Endothelial cell of umbilical vein (primary cell): ENCODE results near the gene RIMKLB. TPM values are rescaled to one million over a fixed set of nuclear protein-coding genes. Genes with fewer than 3 reads are reported as not detected.

Experiments
- BruUV-seq: library from RNA; stranded (reverse); fragments of 400-500 nt; replicated peaks from 2 replicates; lab custom pipeline; 2021; lab: Mats Ljungman, UMichigan
- CTCF ChIA-PET: fragments of 300-600, 350-600 bp; sonication (Branson Sonifier 250); formaldehyde crosslinking; loops from one replicate; lab custom pipeline; 2021; ENCODE audit warnings: antibody characterized with exemption, inconsistent platforms; lab: Charles Lee
- POLR2A ChIA-PET: fragments of 300-600, 350-600 bp; sonication (Branson Sonifier 250); formaldehyde crosslinking; loops from one replicate; lab custom pipeline; 2021; ENCODE audit warnings: antibody characterized with exemption, inconsistent platforms; lab: Charles Lee
- DNase-seq: peaks from one replicate; pipeline ENCODE4 v3.0.0-alpha.2; 2011; ENCODE audit warnings: low read depth, low spot score
- FAIRE-seq: peaks from 2 replicates; lab custom pipeline; 2011; peaks lifted over from hg19 to GRCh38; lab: Jason Lieb, UNC
- H2AFZ ChIP-seq: 2 replicates; pipeline ENCODE4 v1.6.0; 2012; ENCODE audit warnings: low read depth, low read length, control low read depth, inconsistent platforms
- H3K27ac ChIP-seq: 2 replicates; pipeline ENCODE4 v1.5.1; 2011; ENCODE audit warnings: low read depth, mild to moderate bottlenecking, control low read depth, low read length, moderate library complexity; ENCODE audit not compliant: insufficient read depth
- H3K27me3 ChIP-seq, 2 experiments: 2 replicates each; pipeline versions ENCODE4 v1.6.0 to v1.6.1; 2011; ENCODE audit warnings: low read length in 2 of 2, mixed read lengths in 1 of 2; ENCODE audit not compliant: control insufficient read depth in 2 of 2, insufficient read depth in 2 of 2
- H3K36me3 ChIP-seq, 2 experiments: 2 replicates in 1 of 2; 3 replicates in 1 of 2; pipeline ENCODE4 v1.5.1; 2011; ENCODE audit warnings: low read length in 2 of 2, mild to moderate bottlenecking in 1 of 2, moderate library complexity in 1 of 2; ENCODE audit not compliant: control insufficient read depth in 2 of 2, insufficient read depth in 2 of 2; ENCODE audit errors: extremely low read depth in 1 of 2
- H3K4me1 ChIP-seq: 3 replicates; pipeline ENCODE4 v1.5.1; 2011; ENCODE audit warnings: mild to moderate bottlenecking, low read length; ENCODE audit not compliant: control insufficient read depth, insufficient read depth; ENCODE audit errors: extremely low read depth
- H3K4me2 ChIP-seq: 2 replicates; pipeline ENCODE4 v1.6.1; 2011; ENCODE audit warnings: low read length, control low read depth, mixed read lengths; ENCODE audit not compliant: insufficient read depth
- H3K4me3 ChIP-seq, 3 experiments: fragments of 200-600 bp in 1 of 3; sonication (generic), shearing (Covaris generic) in 1 of 3; replicated peaks in 1 of 3; 2 replicates each; pipeline ENCODE4 v1.5.1; 2011 to 2016; ENCODE audit warnings: control low read depth in 3 of 3, low read length in 3 of 3, mild to moderate bottlenecking in 2 of 3, inconsistent platforms in 1 of 3, low read depth in 1 of 3, moderate library complexity in 1 of 3; ENCODE audit not compliant: insufficient read depth in 1 of 3
- H3K79me2 ChIP-seq: 2 replicates; pipeline ENCODE4 v1.6.0; 2012; ENCODE audit warnings: low read length, inconsistent platforms; ENCODE audit not compliant: control insufficient read depth, insufficient read depth
- H3K9ac ChIP-seq: replicated peaks from 2 replicates; pipeline ENCODE3; 2011; ENCODE audit warnings: low read length, control low read depth; ENCODE audit not compliant: insufficient read depth; ENCODE audit errors: extremely low read depth
- H3K9me1 ChIP-seq: replicated peaks from 3 replicates; pipeline ENCODE4 v1.6.0; 2011; ENCODE audit warnings: mild to moderate bottlenecking, low read length; ENCODE audit not compliant: control insufficient read depth, insufficient read depth; ENCODE audit errors: extremely low read depth
- H3K9me3 ChIP-seq: replicated peaks from 2 replicates; pipeline ENCODE4 v1.5.1; 2012; ENCODE audit warnings: low read length, inconsistent platforms; ENCODE audit not compliant: control insufficient read depth, insufficient read depth
- H4K20me1 ChIP-seq: replicated peaks from 2 replicates; pipeline ENCODE3; 2011; ENCODE audit warnings: mild to moderate bottlenecking, low read length; ENCODE audit not compliant: control insufficient read depth, insufficient read depth; ENCODE audit errors: extremely low read depth
- EZH2 ChIP-seq: IDR thresholded peaks from 2 replicates; pipeline ENCODE4 v1.6.1; 2012; ENCODE audit warnings: borderline replicate concordance, low read depth, mild to moderate bottlenecking, moderate library complexity, low read length, inconsistent platforms; ENCODE audit not compliant: severe bottlenecking
- FOS ChIP-seq: IDR thresholded peaks from 2 replicates; pipeline ENCODE4 v1.6.1; 2011; ENCODE audit warnings: mild to moderate bottlenecking, low read length, moderate library complexity, borderline replicate concordance; ENCODE audit not compliant: insufficient read depth
- GATA2 ChIP-seq: IDR thresholded peaks from 2 replicates; pipeline ENCODE4 v1.7.0; 2011; ENCODE audit warnings: low read depth, mild to moderate bottlenecking, moderate library complexity, mixed read lengths, low read length; ENCODE audit not compliant: insufficient read length, insufficient read depth
- JUN ChIP-seq: IDR thresholded peaks from 2 replicates; pipeline ENCODE4 v1.6.1; 2011; ENCODE audit warnings: borderline replicate concordance, low read depth; ENCODE audit not compliant: insufficient read length, insufficient read depth
- MYC ChIP-seq: IDR thresholded peaks from one replicate; pipeline ENCODE4 v1.6.1; 2011; ENCODE audit warnings: mild to moderate bottlenecking, low read depth, low read length
- POLR2A ChIP-seq: IDR thresholded peaks from 2 replicates; pipeline ENCODE4 v1.6.1; 2012; ENCODE audit warnings: low read depth, mild to moderate bottlenecking, control low read depth, low read length
- POLR2AphosphoS5 ChIP-seq: IDR thresholded peaks from 2 replicates; pipeline ENCODE4 v1.6.1; 2012; ENCODE audit warnings: low read depth, mild to moderate bottlenecking, control low read depth, low read length, moderate library complexity; ENCODE audit not compliant: insufficient read depth
- dilution Hi-C: fragments of 300-500 bp; cut with MboI; formaldehyde crosslinking; loops from one replicate; pipeline ENCODE4 v1.15.0; 2019; ENCODE audit warnings: low sequenced_read_pairs; ENCODE audit not compliant: extremely low pct_ligation_motif_present
- intact Hi-C: fragments of 100-400 bp; cut with micrococcal nuclease; formaldehyde crosslinking; loops from one replicate; pipeline ENCODE4 v1.10.0; 2022
- polyA plus RNA-seq, 4 experiments: library from polyadenylated mRNA; depleted of rRNA in 3 of 4; stranded (reverse) in 3 of 4; unstranded in 1 of 4; fragments of >200 nt; gene quantifications; 2 replicates each; pipeline versions ENCODE4 v1.2.1 to v1.2.3, GENCODE V29; 2011 to 2012; ENCODE audit warnings: missing spikeins in 1 of 4
- total RNA-seq: library from RNA; stranded (reverse); gene quantifications from 2 replicates; pipeline ENCODE4 v1.2.3, GENCODE V29; 2021
- TF ChIP-seq, protein P1 (sequence below), 2 donors: IDR thresholded peaks; 1 replicate in 1 of 2; 2 replicates in 1 of 2; pipeline ENCODE4 v1.5.1; 2011; ENCODE audit warnings: low read length in 2 of 2, mild to moderate bottlenecking in 2 of 2, moderate library complexity in 2 of 2, control low read depth in 1 of 2, inconsistent platforms in 1 of 2, low read depth in 1 of 2; ENCODE audit not compliant: insufficient read depth in 1 of 2; ENCODE audit errors: extremely low read depth in 1 of 2
- TF ChIP-seq, protein P2 (sequence below): IDR thresholded peaks from 2 replicates; pipeline ENCODE4 v1.6.1; 2011; ENCODE audit not compliant: insufficient read depth, insufficient read length

The RIMKLB gene
- total and polyA plus RNA-seq, 2 donors (not counting 3 experiments of a cell fraction or from before 2014, with no cell fraction given): 35.5 to 64.3 TPM

DNA sequence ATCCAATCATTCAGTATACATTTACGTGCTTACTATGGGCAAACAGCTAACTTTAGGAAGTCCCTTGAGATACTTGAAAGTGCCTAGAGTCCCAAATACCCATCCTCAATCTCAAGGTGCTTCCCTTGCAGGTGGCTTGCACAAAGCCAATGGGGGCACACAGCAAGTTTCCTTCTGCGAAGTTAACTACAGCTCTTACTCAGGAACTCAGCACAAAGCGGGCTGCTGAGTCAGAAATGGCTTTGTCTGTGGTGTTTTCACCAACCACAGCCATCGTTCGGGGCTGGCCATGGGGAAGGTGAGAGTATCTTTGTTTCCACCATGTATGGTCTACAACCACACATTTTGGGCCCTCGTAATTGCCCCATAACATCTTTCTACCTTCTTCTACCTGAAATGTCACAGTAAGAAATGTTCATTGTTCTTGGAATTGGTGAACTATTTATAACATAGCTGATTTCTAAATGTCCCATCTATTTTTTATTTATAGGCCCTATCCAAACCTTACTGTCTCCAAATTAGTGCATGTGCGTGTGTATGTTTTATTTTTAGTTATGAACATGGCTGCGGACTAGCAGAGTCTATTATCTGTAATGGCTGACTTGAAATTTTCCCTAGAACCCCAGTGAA, 49.1 kb upstream of the RIMKLB start:
- intact Hi-C loops: no loop called here
- Histone ChIP-seq H3K79me2 (no peaks in the 10 kb centered on the region), H2AFZ (no peak overlapping the region), H3K9ac (no peak overlapping the region), H3K4me1 (no peaks in the 10 kb centered on the region), H3K9me1 (no peaks in the 10 kb centered on the region), H3K27me3 (peaks cover 0 to 10% of the 10 kb centered on the region in 2 experiments), H4K20me1 (no peaks in the 10 kb centered on the region), H3K9me3 (no peaks in the 10 kb centered on the region), H3K36me3 (no peaks in the 10 kb centered on the region), H3K4me2 (no peak overlapping the region), H3K4me3 (no peak overlapping the region), H3K27ac (no peak overlapping the region)
- no peak for DNase-seq
- no TSS peak for BruUV-seq
- ChIA-PET POLR2A (no interaction called here), CTCF (interaction anchor here (1.0 to 3.0 kb wide), 6 partner anchors 9 to 390 kb away, joined by 3 to 33 read pairs (median 4); no protein-coding TSS in a partner anchor)
- TF ChIP-seq POLR2A (no peak), POLR2AphosphoS5 (no peak), FOS (no peak), EZH2 (no peak), JUN (no peak), MYC (no peak), GATA2 (no peak)
- TF ChIP-seq, protein P1, sequence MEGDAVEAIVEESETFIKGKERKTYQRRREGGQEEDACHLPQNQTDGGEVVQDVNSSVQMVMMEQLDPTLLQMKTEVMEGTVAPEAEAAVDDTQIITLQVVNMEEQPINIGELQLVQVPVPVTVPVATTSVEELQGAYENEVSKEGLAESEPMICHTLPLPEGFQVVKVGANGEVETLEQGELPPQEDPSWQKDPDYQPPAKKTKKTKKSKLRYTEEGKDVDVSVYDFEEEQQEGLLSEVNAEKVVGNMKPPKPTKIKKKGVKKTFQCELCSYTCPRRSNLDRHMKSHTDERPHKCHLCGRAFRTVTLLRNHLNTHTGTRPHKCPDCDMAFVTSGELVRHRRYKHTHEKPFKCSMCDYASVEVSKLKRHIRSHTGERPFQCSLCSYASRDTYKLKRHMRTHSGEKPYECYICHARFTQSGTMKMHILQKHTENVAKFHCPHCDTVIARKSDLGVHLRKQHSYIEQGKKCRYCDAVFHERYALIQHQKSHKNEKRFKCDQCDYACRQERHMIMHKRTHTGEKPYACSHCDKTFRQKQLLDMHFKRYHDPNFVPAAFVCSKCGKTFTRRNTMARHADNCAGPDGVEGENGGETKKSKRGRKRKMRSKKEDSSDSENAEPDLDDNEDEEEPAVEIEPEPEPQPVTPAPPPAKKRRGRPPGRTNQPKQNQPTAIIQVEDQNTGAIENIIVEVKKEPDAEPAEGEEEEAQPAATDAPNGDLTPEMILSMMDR (IDR thresholded peaks at IDR 0.05; ENCODE audit: extremely low read depth in 1 of 2, insufficient read depth in 1 of 2, low read depth in 1 of 2, low read length in 2 of 2): no peak
- TF ChIP-seq, protein P2, sequence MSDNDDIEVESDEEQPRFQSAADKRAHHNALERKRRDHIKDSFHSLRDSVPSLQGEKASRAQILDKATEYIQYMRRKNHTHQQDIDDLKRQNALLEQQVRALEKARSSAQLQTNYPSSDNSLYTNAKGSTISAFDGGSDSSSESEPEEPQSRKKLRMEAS: no peak
- dilution Hi-C loops: no loop called here
- no peak for FAIRE-seq
